Ovary (tissue), 9 donors: ENCODE data around the gene PBX1. TPM values are rescaled to one million over a fixed set of nuclear protein-coding genes. Genes with fewer than 3 reads are reported as not detected.

Experiments
- DNase-seq, 5 donors: peaks; one replicate each; pipeline ENCODE4 v3.0.0-alpha.2; 2019 to 2020
- H3K27ac ChIP-seq, 2 donors: fragments of 200-600 bp; one replicate each; pipeline versions ENCODE4 v1.5.1 to v1.8.0; 2019 to 2022
- H3K27me3 ChIP-seq: fragments of 200-600 bp; one replicate; pipeline ENCODE4 v1.8.0; 2022
- H3K36me3 ChIP-seq: fragments of 200-600 bp; sonication (generic); one replicate; pipeline ENCODE4 v1.5.1; 2019
- H3K4me1 ChIP-seq: one replicate; pipeline ENCODE4 v1.8.1; 2013; ENCODE audit warnings: mild to moderate bottlenecking, moderate library complexity; ENCODE audit not compliant: insufficient read depth
- H3K4me3 ChIP-seq: fragments of 200-600 bp; sonication (generic); one replicate; pipeline ENCODE4 v1.5.1; 2017
- H3K9me3 ChIP-seq, 2 donors: fragments of 200-600 bp in 1 of 2; sonication (generic) in 1 of 2; one replicate each; pipeline versions ENCODE4 v1.5.1 to v1.8.1; 2013 to 2019; ENCODE audit warnings: mild to moderate bottlenecking in 1 of 2, moderate library complexity in 1 of 2
- CTCF ChIP-seq, 3 donors: fragments of 450-650 bp in 2 of 3; fragments of 200-600 bp in 1 of 3; IDR thresholded peaks; one replicate each; pipeline versions ENCODE4 v1.5.1 to v1.8.0; 2016 to 2022; ENCODE audit warnings: antibody characterized with exemption in 3 of 3, mild to moderate bottlenecking in 1 of 3
- EP300 ChIP-seq: sonication (generic); formaldehyde crosslinking; IDR thresholded peaks from one replicate; pipeline ENCODE4 v1.6.1; 2017; ENCODE audit warnings: antibody characterized with exemption
- POLR2A ChIP-seq: fragments of 450-650 bp; IDR thresholded peaks from one replicate; pipeline ENCODE4 v1.6.1; 2017; ENCODE audit warnings: antibody characterized with exemption, mild to moderate bottlenecking, moderate library complexity
- WGBS, 3 donors: extraction: QIAGEN DNeasy Blood & Tissue Kit in 1 of 3; methylation state at CpG; one replicate each; pipeline versions ENCODE4 v1.1.5 to v1.1.7; 2013 to 2017; 5-methylcytosine and 5-hydroxymethylcytosine counted together
- intact Hi-C, 4 donors: fragments of 100-400 bp; cut with DNase I; formaldehyde crosslinking; loops; one replicate each; pipeline versions ENCODE4 v1.11.0 to v1.15.1; 2022 to 2023
- polyA plus RNA-seq, 2 donors: library from polyadenylated mRNA; stranded (reverse); fragments of 200-250 nt in 1 of 2; fragments of 350-450 nt in 1 of 2; fragmentation: Illumina TruSeq in 1 of 2; extraction: RNeasy Lipid Tissue Mini Kit (QIAGEN cat#74804) in 1 of 2; gene quantifications; one replicate each; pipeline ENCODE4 v1.2.3, GENCODE V29; 2013 to 2014
- total RNA-seq, 7 donors: library from RNA; depleted of rRNA in 2 of 7; stranded (reverse); fragments of >200 nt in 2 of 7; fragmentation: NEBNext Ultra II Directional in 3 of 7; extraction: Animal tissue kit (Norgen Biotek cat#: 25700) in 3 of 7; gene quantifications; one replicate each; pipeline versions ENCODE4 v1.1.0 to v1.2.4, GENCODE V29; 2016 to 2023
- donor health status: DM: no; HTN: no; CAD: no; lungs with moderate emphysema.
- donor health status: DM: no; HTN: no; CAD: no.
- donor health status: Bipolar disorder and iron deficiency.
- donor health status: DM: yes; HTN: yes; CAD: no.
- donor health status: DM: no; HTN: no; CAD: no.
- donor health status: DM: yes; HTN: yes; CAD: no.

The PBX1 gene
- total and polyA plus RNA-seq, 9 donors: 43.7 to 220 (median 142) TPM

- Histone ChIP-seq H3K36me3 (no peaks in the 10 kb centered on the region), H3K4me3 (no peak overlapping the region), H3K4me1 (peaks cover 15% of the 10 kb centered on the region), H3K27me3 (no peaks in the 10 kb centered on the region), H3K27ac (no peak overlapping the region), H3K9me3 (no peaks in the 10 kb centered on the region)
- DNase-seq: no peak
- intact Hi-C loops: no loop called here
- WGBS, 3 donors: 58 to 65% (median 65%) methylated on average over 6 of the region's 6 CpGs
- no peak for TF ChIP-seq EP300
- no peak for TF ChIP-seq CTCF (IDR thresholded peaks at IDR 0.05)
- no peak for TF ChIP-seq POLR2A
These were observed 111.8 kb downstream of the PBX1 start for GRCh38 chr1:164670786-164671185.

GRCh38 chr1:164671323-164671965 is 112.5 kb downstream of the PBX1 start:
- 69 to 74% (median 73%) methylated on average over 7 of the region's 7 CpGs for WGBS, 3 donors
- H3K4me3 ChIP-seq: no peak overlapping the region
- no peaks in the 10 kb centered on the region for H3K9me3 ChIP-seq
- no peaks in the 10 kb centered on the region for H3K36me3 ChIP-seq
- no peaks in the 10 kb centered on the region for H3K27me3 ChIP-seq
- H3K4me1 ChIP-seq: peaks cover 15% of the 10 kb centered on the region
- TF ChIP-seq EP300: no peak
- TF ChIP-seq CTCF (IDR thresholded peaks at IDR 0.05): no peak
- no peak for TF ChIP-seq POLR2A
- intact Hi-C loops: no loop called here
- DNase-seq: no peak
- H3K27ac ChIP-seq: no peak overlapping the region

GRCh38 chr1:164671966-164672571 is 113.1 kb downstream of the PBX1 start:
- DNase-seq: no peak
- no peaks in the 10 kb centered on the region for H3K36me3 ChIP-seq
- no peaks in the 10 kb centered on the region for H3K27me3 ChIP-seq
- peaks cover 14% of the 10 kb centered on the region for H3K4me1 ChIP-seq
- no peaks in the 10 kb centered on the region for H3K9me3 ChIP-seq
- TF ChIP-seq CTCF (IDR thresholded peaks at IDR 0.05) (no peak), POLR2A (no peak), EP300 (no peak)
- intact Hi-C loops: no loop called here
- H3K4me3 ChIP-seq: no peak overlapping the region
- 49 to 62% (median 53%) methylated on average over 7 of the region's 7 CpGs for WGBS, 3 donors
- H3K27ac ChIP-seq: no peak overlapping the region

GRCh38 chr1:164672588-164672987 is 113.6 kb downstream of the PBX1 start:
- Histone ChIP-seq H3K4me1 (peaks cover 14% of the 10 kb centered on the region), H3K9me3 (no peaks in the 10 kb centered on the region), H3K27me3 (no peaks in the 10 kb centered on the region), H3K4me3 (no peak overlapping the region), H3K27ac (no peak overlapping the region), H3K36me3 (no peaks in the 10 kb centered on the region)
- DNase-seq: no peak
- TF ChIP-seq EP300 (no peak), POLR2A (no peak), CTCF (IDR thresholded peaks at IDR 0.05) (no peak)
- intact Hi-C loops: no loop called here
- 70 to 81% (median 81%) methylated on average over 3 of the region's 3 CpGs for WGBS, 3 donors
